ENCODE measurements around the gene PHF20.
"Not testable (repeated sequence)": the region's sequence is repeated elsewhere in the genome, so short reads cannot be mapped to it uniquely, and the experiment has no call there.

The PHF20 gene

DNA sequence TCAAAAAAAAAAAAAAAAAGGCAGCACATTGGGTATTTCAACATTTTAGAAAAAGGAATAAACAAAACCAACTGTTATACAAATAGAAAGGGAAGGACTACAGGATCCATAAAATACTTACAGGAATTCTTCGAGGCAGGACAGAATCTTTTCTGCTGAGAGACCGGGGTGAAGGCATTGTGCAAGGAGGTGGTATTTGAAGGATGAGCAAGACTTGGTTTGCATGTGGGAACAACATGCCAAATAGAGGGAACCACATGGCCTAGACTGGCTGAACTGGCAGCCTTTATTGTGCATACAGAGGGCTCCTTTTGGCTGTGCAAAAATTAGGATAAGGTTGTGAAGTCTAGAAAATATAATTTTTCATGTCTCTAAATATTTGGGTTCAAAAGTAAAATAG is 119.6 kb downstream of the PHF20 start:
- Mint-ChIP-seq H3K36me3 (ENCODE audit: low read depth) (peaks cover 24% of the 10 kb centered on the region), H3K27ac (no peak overlapping the region), H3K4me3 (no peak overlapping the region), H3K4me1 (ENCODE audit: low read depth) (peaks cover 25% of the 10 kb centered on the region), H3K9me3 (no peaks in the 10 kb centered on the region), H3K27me3 (no peaks in the 10 kb centered on the region)

DNA sequence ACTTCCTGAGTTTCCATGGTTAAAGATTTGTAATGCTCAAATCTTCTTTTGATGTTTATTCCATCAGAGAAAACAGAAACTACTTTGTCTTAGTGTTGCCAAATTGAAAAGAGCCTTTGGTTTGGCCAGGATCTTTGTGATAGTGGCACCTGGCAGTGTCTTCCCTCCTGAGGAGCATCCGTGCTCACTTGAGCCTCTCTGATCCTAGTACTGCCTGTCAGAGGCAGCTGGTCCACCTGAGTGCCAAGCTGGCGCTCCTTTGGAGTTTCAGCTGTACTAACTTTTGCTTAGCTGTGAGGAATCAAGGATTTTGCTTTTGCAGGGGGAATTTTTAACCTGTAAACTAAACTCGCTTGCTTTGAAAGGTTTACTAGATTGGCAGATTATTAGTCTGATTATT is 121.1 kb downstream of the PHF20 start:
- no peaks in the 10 kb centered on the region for H3K9me3 Mint-ChIP-seq
- no peaks in the 10 kb centered on the region for H3K27me3 Mint-ChIP-seq
- H3K36me3 Mint-ChIP-seq (ENCODE audit: low read depth), result peaks cover 23% of the 10 kb centered on the region
- peaks cover 20% of the 10 kb centered on the region for H3K4me1 Mint-ChIP-seq (ENCODE audit: low read depth)
- no peak overlapping the region for H3K27ac Mint-ChIP-seq
- H3K4me3 Mint-ChIP-seq, result no peak overlapping the region

DNA sequence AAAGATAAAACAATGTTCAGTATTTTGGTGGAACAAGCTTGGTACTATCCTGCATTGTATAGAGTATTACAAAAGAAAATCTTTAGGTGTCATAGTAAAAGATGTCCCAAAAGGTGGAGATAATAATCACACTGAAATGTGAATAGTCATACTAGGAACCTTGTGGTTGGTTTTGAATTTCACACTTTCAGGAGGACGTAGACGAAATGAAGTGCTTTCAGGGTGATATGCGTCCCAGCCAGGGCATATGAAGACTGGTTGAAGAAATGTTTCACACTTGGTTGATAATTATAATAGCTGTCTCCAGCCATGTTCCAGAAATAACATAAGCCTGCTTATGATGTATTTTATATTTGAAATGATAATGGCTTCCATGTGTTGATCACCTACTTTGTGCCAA is 122.1 kb downstream of the PHF20 start:
- no peak overlapping the region for H3K27ac Mint-ChIP-seq
- H3K27me3 Mint-ChIP-seq, result no peaks in the 10 kb centered on the region
- peaks cover 27% of the 10 kb centered on the region for H3K36me3 Mint-ChIP-seq (ENCODE audit: low read depth)

DNA sequence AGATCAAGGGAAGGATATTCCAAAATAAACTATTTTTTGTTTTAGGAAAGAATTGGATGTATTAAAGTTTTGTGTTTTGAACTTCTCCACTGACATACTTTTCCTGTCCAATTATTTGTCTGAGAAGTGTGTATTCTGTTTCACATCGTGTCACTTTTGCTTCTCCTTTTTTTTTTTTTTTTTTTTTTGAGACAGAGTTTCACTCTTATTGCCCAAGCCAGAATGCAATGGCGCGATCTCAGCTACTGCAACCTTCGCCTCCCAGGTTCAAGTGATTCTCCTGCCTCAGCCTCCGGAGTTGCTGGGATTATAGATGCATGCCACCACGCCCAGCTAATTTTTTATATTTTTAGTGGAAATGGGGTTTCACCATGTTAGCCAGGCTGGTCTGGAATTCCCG is 123.7 kb downstream of the PHF20 start:
- Mint-ChIP-seq H3K36me3 (ENCODE audit: low read depth) (peaks cover 40% of the 10 kb centered on the region), H3K4me1 (ENCODE audit: low read depth) (peaks cover 20% of the 10 kb centered on the region)
- H3K4me3 Mint-ChIP-seq, H3K27ac Mint-ChIP-seq, H3K9me3 Mint-ChIP-seq, H3K27me3 Mint-ChIP-seq: not testable (repeated sequence)

More for the DNA sequence above, 122.1 kb downstream of the PHF20 start:
- peaks cover 20% of the 10 kb centered on the region for H3K4me1 Mint-ChIP-seq (ENCODE audit: low read depth)
- H3K9me3 Mint-ChIP-seq, result no peaks in the 10 kb centered on the region
- H3K4me3 Mint-ChIP-seq, result no peak overlapping the region

DNA sequence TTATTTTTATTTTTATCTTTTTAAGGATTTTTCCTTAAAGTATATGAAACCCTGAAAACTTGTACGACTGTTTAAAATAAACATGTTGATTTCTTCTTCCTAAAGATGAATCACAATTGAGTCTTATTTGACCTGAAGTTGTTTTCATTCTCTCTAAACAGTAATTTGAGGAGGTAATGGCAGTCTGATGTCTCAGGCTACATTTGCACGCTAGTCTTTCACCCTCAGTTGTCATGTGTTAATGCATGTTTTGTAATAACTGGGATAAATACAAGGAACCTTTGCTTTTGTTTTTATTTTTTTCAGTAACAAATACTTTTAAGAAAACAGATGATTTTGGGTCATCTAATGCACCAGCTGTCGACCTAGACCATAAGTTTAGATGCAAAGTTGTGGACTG is 127.2 kb downstream of the PHF20 start:
- peaks cover 51% of the 10 kb centered on the region for H3K36me3 Mint-ChIP-seq (ENCODE audit: low read depth)
- H3K4me1 Mint-ChIP-seq (ENCODE audit: low read depth), result peaks cover 6% of the 10 kb centered on the region
- no peak overlapping the region for H3K4me3 Mint-ChIP-seq
- no peak overlapping the region for H3K27ac Mint-ChIP-seq
- no peaks in the 10 kb centered on the region for H3K27me3 Mint-ChIP-seq
- no peaks in the 10 kb centered on the region for H3K9me3 Mint-ChIP-seq

DNA sequence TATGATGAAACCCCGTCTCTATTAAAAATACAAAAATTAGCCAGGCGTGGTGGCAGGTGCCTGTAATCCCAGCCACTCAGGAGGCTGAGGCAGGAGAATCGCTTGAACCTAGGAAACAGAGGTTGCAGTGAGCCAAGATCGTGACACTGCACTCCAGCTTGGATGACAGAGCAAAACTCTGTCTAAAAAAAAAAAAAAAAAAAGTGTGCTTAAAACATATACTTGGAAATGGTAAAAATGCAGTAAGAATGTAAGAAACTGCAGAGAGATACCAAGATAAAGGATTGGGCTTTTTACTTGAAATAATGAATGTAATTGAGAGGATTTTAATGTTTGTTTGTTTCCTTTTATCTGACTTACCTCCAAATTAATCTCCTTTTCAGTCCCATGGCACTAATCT is 129.4 kb downstream of the PHF20 start:
- not testable (repeated sequence) for H3K27ac Mint-ChIP-seq; H3K9me3 Mint-ChIP-seq; H3K4me3 Mint-ChIP-seq; H3K4me1 Mint-ChIP-seq (ENCODE audit: low read depth); H3K27me3 Mint-ChIP-seq
- peaks cover 57% of the 10 kb centered on the region for H3K36me3 Mint-ChIP-seq (ENCODE audit: low read depth)

DNA sequence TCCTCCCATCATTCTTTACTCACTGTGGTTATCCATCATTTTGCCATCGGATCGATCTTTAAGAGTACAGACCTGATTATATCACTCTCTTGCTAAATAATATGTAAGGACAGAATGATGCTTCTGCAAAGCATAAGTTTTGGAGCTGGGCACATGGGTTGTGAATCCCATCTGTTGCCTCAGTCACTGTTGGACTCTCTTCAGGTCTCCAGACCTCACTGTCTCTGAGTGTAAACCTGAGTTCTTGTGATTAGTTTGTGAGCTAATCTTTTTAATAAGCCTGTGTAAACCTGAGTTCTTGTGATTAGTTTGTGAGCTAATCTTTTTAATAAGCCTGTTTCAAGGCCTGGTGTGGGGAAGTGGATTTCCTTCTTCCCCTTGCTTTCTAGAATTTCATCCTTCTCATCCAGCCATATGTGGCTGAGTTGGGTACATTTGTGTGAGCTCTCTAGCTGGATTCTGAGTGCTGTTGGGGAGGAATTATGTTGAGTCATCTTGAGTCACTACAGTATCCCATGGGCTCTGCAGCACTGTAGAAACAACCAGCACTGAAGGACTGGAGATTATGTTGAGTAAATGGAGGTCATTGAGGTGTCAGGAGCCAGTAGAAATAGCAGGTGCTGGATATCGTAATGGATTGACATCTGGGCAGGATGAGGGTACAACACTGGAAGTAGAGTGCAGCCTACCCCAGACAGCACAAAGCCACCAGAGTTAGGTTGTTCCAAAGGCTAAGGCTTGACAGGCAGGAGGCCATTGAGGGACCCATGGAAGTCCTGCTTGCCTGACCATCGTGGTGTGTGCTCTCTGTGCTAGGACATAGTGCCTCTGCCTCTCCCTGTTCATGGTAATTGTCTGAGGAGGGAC is 130.1 kb downstream of the PHF20 start:
- H3K27ac Mint-ChIP-seq, result no peak overlapping the region
- peaks cover 59% of the 10 kb centered on the region for H3K36me3 Mint-ChIP-seq (ENCODE audit: low read depth)
- no peaks in the 10 kb centered on the region for H3K27me3 Mint-ChIP-seq
- H3K9me3 Mint-ChIP-seq, result no peaks in the 10 kb centered on the region
- H3K4me1 Mint-ChIP-seq (ENCODE audit: low read depth), result no peaks in the 10 kb centered on the region
- no peak overlapping the region for H3K4me3 Mint-ChIP-seq

DNA sequence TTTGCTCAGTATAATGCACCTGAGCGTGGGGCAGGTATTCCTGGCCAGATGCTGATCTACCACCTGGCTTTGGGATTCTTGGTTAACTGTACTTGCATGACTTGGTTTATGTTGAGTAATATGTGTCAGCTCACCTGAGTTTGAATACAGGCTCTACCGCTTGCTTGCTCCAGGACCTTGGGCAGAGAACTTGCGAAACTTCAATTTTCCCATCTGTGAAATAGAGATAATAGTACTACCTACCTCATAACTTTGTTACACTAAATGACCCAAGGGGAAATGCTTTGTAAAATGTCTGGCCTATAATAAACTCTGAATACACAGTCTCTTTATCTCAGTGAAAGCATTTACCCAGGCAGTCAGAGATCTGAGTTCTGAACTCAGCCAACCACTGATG is 130.7 kb downstream of the PHF20 start:
- no peaks in the 10 kb centered on the region for H3K27me3 Mint-ChIP-seq

DNA sequence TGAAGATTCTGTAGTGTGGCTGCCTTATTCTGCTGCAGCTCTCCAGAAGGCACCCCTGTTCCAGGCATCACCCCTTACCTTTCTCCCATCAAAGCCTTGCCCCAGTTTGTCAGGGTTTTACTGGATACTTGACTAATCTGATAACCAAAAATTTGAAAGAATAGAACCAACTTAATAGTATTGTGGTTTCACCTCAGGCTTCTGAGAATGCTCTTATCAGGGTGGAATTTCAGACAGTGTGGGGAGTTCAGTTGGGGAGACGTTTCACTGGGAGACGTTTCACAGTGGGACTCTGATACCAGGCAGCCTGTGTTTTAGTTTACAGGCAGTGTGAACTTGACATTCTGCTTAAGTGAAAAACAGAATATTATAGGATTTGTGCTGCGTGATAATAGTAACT is 132.0 kb downstream of the PHF20 start:
- Mint-ChIP-seq H3K4me3 (no peak overlapping the region), H3K9me3 (no peaks in the 10 kb centered on the region), H3K27me3 (no peaks in the 10 kb centered on the region), H3K36me3 (ENCODE audit: low read depth) (peaks cover 63% of the 10 kb centered on the region), H3K4me1 (ENCODE audit: low read depth) (peaks cover 12% of the 10 kb centered on the region), H3K27ac (no peak overlapping the region)

More for the DNA sequence above, 130.7 kb downstream of the PHF20 start:
- H3K36me3 Mint-ChIP-seq (ENCODE audit: low read depth), result peaks cover 62% of the 10 kb centered on the region
- H3K4me1 Mint-ChIP-seq (ENCODE audit: low read depth), result peaks cover 2% of the 10 kb centered on the region
- no peaks in the 10 kb centered on the region for H3K9me3 Mint-ChIP-seq
- H3K27ac Mint-ChIP-seq, result peak overlapping the region; percentile 38
- no peak overlapping the region for H3K4me3 Mint-ChIP-seq

DNA sequence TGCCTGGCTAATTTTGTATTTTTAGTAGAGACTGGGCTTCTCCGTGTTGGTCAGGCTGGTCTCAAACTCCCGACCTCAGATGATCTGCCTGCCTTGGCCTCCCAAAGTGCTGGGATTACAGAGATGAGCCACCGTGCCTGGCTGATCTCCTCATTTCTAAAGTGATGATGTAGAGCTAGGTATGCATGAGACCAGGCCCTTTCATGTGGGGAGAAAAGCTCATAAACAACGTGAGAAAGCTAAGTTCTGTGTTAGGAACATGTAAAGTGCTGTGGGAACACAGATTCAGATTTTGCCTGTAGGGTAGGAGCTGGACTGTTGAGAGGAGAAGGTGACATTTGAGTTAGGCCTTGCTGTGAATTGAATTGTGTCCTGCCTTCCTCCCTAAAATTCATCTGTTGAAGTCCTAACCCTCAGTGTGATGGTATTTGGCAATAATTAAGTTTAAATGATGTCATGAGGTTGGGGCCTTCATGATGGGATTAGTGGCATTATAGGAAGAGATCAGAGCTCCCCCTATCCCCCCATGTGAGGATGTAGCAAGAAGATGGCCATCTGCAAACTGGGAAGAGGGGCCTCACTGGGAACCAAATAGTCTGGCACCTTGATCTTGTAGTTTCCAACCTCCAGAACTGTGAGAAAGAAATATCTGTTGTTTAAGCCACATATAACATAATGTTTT is 133.3 kb downstream of the PHF20 start:
- H3K4me3 Mint-ChIP-seq, result no peak overlapping the region
- peaks cover 25% of the 10 kb centered on the region for H3K4me1 Mint-ChIP-seq (ENCODE audit: low read depth)
- no peaks in the 10 kb centered on the region for H3K27me3 Mint-ChIP-seq
- no peak overlapping the region for H3K27ac Mint-ChIP-seq
- H3K9me3 Mint-ChIP-seq, result no peaks in the 10 kb centered on the region
- H3K36me3 Mint-ChIP-seq (ENCODE audit: low read depth), result peaks cover 60% of the 10 kb centered on the region

DNA sequence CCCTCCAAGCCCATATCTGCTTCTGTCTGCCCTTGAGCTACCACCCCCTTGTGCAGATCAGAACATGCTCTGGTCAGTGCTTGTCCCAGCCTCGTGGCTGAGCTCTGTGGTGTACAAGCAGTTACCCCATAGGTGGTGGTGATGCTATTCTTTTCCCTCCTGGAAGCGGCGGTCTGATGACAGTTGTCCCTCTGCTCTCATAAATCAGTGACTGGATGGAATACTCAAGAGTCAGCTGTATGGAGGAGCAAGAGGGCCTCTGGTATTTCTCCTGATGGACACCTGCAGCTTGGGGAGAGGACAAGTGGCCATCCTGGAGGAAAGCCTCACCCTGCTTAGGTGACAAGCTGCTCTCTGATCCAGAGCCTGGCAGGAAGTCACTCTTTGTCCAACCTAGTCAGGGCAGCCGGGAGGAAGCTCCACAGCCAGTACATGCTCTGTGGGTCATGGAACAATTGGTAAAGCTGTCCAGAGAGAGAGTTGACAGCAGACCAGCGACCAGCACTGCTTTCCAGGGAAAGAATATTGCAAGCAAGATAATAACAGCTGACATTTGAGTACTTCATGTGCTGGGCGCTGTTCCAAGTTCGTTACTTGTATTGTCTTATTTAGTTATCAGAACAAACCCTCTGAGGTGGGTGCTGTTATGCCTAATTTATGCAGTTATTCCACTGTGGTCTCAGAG is 135.3 kb downstream of the PHF20 start:
- Mint-ChIP-seq H3K36me3 (ENCODE audit: low read depth) (peaks cover 61% of the 10 kb centered on the region), H3K27me3 (no peaks in the 10 kb centered on the region), H3K4me3 (no peak overlapping the region), H3K9me3 (no peaks in the 10 kb centered on the region), H3K4me1 (ENCODE audit: low read depth) (peaks cover 27% of the 10 kb centered on the region), H3K27ac (no peak overlapping the region)

DNA sequence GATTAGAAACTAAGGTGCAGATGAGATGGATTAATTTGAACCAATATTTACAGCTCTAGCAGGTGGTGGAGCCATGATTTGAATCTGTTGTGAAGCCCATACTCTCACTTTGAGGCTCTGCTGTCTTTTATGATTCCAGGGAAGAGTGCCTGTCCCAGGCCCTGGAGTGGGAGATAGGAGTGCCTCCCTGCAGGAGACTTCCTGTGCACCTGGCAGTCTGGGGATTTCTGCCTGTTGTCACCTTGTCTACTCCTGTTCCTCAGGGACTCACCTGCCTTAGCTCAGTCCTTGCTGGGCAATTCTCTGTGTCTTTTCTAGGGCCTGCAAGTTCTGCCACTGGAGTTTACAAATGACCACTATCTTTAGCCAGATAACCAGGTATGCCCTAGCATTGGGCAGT is 136.2 kb downstream of the PHF20 start:
- Mint-ChIP-seq H3K27me3 (no peaks in the 10 kb centered on the region), H3K4me3 (no peak overlapping the region), H3K9me3 (no peaks in the 10 kb centered on the region), H3K36me3 (ENCODE audit: low read depth) (peaks cover 64% of the 10 kb centered on the region), H3K4me1 (ENCODE audit: low read depth) (peaks cover 27% of the 10 kb centered on the region), H3K27ac (no peak overlapping the region)

DNA sequence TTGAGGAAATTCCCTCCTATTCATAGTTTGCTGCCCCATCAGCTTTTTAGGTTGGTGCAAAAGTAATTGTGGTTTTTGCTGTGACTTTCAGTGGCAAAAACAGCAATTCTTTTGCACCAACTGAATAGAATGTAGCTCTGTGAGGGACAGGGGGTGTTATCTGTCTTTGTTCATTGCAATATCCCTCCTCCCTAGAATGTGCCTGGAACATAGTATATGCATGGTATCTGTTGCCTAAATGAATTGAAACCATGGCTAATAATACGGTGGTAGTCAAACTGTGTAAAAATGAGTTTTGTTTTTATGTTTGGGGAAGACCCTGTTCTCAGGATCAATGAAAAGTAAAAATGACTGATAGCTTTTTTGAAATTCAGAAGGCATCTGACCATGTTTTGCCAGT is 137.4 kb downstream of the PHF20 start:
- Mint-ChIP-seq H3K9me3 (no peaks in the 10 kb centered on the region), H3K4me1 (ENCODE audit: low read depth) (peaks cover 27% of the 10 kb centered on the region), H3K27ac (peak overlapping the region; percentile 69), H3K27me3 (no peaks in the 10 kb centered on the region), H3K36me3 (ENCODE audit: low read depth) (peaks cover 64% of the 10 kb centered on the region), H3K4me3 (no peak overlapping the region)

DNA sequence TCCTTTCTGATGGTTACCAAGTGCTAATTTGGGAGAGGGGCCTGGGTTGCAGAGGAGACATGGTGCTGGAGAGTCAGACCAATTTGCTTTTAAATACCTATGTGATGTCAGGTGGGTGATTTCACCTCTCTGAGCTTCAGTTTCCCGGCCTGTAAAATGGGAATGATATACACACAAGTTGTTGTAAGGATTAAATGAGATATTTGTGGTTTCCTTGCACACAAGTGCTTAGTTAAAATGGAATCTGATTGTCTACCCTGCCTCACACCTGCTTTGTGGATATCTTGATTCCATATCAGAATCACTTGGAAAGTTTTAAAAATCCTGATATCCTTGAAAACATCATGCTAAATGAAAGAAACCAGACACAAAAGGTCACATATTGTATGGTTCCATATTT is 138.0 kb downstream of the PHF20 start:
- peak overlapping the region; percentile 69 for H3K27ac Mint-ChIP-seq
- no peaks in the 10 kb centered on the region for H3K27me3 Mint-ChIP-seq
- no peak overlapping the region for H3K4me3 Mint-ChIP-seq
- H3K36me3 Mint-ChIP-seq (ENCODE audit: low read depth), result peaks cover 62% of the 10 kb centered on the region
- no peaks in the 10 kb centered on the region for H3K9me3 Mint-ChIP-seq
- H3K4me1 Mint-ChIP-seq (ENCODE audit: low read depth), result peaks cover 27% of the 10 kb centered on the region

DNA sequence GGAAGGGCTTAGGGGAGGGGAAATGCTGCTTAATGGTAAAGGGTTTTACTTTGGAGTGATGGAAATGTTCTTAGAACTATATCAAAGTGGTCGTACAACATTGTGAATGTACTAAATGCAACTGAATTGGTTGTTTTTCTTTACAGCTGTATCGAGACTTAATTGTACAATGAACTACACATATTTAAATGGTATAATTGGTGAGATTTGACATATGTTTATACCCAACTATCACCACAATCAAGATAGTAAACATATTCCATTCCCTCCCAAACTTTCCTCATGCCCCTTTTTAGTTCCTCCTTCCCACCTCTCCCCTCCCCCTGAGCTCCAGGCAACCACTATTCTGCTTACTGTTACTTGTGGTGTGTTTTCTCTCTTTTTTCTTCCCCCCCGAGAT is 138.4 kb downstream of the PHF20 start:
- H3K27ac Mint-ChIP-seq, result no peak overlapping the region
- peaks cover 27% of the 10 kb centered on the region for H3K4me1 Mint-ChIP-seq (ENCODE audit: low read depth)
- H3K9me3 Mint-ChIP-seq, result no peaks in the 10 kb centered on the region
- H3K27me3 Mint-ChIP-seq, result no peaks in the 10 kb centered on the region
- H3K36me3 Mint-ChIP-seq (ENCODE audit: low read depth), result peaks cover 57% of the 10 kb centered on the region
- H3K4me3 Mint-ChIP-seq, result no peak overlapping the region
